ENCODE results near the gene NDUFV2.
"Not testable (repeated sequence)": the region's sequence is repeated elsewhere in the genome, so short reads cannot be mapped to it uniquely, and the experiment has no call there.

The NDUFV2 gene

DNA sequence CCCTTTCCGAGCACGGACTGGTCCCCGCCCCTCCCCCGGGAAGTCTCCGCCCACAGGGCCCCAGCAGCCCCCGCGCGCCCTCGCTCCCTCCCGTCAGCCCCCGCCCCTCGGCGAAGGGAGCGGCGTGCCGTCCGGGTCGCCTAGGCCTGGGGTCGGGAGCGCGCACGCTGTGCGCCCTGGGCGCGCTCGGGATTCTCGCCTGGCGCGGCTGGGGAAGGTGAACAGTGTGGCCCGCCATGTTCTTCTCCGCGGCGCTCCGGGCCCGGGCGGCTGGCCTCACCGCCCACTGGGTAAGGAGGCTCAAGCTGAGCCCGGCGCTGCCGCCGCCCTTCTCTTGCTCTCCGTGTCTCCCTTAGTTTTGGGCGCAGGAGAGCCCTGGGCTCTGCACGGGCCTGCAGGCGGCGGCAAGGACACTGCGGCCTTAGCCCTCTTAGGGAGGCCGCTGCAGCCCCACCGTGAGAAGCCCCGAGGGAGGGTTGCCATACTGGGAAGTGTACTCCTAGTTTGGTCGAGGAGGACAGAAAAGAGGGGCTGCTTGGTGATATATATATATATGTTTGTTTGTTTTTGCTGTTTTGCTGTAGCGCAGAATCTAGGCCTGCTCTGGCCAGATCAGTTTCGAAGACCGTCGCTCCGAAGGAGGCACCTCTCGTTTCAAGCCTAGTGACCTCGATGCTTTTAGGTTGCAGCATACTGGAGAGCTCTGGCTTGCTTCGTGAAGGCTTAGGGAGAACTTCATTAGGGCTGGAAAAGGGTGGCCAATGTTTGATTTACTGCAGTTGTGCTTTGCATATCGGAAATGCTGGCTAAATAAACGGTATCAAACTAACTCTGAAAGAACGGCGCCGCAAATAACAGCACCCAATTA is at the start of gene NDUFV2:
NDUFV2 (plus strand) TSS at position 192 of the 868 bp plus-strand sequence; CDS start at position 237, 45 bp downstream.
- DNase-seq (ENCODE audit: low read depth in 2 of 2, low spot score in 1 of 2) = peak; percentile 92 to 95

DNA sequence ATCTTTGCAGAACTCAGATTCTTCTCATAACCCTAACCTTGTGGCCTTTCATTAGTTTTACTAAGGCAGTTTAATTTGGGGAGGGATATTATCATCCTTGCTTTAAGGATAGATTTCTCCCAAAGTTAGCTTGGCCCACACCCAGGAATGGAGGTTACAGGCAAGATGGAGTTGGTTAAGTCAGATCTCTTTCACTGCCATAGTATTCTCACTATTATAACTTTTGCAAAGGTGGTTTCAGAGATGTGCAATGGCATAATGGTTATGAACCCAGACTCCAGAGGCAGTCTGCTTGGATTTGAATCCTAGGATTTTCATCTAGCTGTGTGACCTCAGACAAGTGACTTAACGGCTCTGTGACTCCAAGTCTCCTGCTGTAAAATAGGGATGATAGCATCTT is 48.7 kb upstream of the NDUFV2 start:
- no peak for DNase-seq (ENCODE audit: low read depth in 2 of 2, low spot score in 1 of 2)

DNA sequence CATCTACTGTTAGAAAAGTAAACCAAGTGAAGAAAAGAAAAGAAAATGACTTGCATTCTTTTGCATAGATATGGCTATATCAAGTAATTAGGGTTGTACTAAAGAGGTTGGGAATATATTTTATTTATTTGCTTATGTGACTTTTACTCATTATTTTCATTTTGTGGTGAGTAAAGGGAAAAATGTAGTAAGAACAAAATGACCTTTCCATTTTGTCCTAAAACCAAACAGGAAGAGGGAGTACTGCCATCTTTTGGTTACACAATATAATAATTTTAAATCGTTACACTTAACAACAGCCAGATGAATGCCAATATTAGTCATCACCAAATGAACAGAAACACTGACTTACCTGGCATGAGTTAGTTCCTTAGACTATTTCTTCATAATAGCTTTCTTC is 47.3 kb upstream of the NDUFV2 start:
- DNase-seq (ENCODE audit: low read depth in 2 of 2, low spot score in 1 of 2) = no peak

DNA sequence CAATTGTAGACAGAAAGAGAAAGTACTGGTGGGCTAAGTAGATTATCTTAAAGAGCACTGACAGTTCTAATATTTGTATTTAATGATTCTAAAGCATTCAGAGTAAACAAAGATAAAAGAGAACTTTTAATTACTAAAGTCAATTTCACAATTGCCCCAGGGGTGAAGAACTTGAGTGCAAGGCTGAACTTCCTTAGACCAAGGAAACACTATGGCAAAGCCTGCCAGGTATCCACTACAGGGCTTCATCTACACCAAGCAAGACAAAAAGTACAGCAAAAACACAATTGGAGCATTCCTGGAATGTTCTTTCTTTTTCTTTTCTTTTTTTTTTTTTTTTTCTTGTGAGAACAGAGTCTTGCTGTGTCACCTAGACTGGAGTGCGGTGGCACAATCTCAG is 46.9 kb upstream of the NDUFV2 start:
- no peak for DNase-seq (ENCODE audit: low read depth in 2 of 2, low spot score in 1 of 2)

DNA sequence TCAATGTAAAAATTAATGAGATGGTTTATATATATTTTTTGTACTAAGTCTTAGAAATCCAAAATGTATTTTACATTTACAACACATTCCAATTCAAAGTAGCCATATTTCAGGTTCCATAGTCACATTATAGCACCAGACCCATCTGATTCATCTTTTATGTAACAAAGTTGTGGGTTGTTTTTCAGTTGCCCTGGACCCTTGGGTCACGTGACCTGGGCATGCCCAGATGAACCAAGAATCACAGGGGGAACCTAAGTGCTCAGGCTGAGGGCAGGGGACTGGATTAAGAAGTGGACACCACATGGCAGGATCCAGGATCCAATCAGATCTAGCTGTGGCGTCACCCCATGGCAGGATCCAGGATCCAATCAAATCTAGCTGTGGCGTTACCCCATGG is 44.9 kb upstream of the NDUFV2 start:
- DNase-seq (ENCODE audit: low read depth in 2 of 2, low spot score in 1 of 2) = no peak

DNA sequence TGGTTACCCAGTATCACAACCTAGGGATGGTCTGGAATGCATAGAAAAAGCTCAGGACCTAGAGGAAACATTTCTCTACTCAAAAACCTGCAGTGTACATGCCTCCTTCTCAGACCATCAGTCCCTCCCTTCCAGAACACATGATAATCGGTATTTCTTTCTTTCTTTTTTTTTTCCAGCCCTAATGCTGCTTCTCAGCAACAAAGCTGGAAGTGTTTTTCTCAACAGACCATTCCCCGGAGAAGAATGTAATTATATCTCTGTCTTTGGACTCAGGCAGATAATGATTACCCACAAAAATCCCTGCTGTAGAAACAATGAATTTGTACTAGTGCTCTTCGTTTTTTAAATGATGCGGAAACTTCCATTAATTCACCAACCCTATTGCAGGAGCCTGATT is 44.1 kb upstream of the NDUFV2 start:
- DNase-seq (ENCODE audit: low read depth in 2 of 2, low spot score in 1 of 2) = no peak

DNA sequence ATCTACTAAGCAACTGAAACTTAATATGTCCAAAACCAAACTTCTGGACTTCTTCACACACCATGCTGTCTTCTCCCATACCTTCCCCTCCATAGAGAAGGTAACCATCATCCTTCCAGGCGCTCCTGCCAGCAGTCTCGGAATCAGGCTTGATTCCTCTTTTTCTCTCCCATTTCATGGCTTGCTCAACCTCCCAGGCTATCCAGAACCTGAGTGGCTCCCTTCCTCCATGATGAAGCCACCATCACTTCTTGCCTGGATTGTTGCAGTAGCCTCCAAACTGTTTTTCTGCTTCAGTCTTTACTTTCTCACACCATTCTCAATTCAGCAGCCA is 40.1 kb upstream of the NDUFV2 start:
- DNase-seq (ENCODE audit: low read depth in 2 of 2, low spot score in 1 of 2) = no peak

DNA sequence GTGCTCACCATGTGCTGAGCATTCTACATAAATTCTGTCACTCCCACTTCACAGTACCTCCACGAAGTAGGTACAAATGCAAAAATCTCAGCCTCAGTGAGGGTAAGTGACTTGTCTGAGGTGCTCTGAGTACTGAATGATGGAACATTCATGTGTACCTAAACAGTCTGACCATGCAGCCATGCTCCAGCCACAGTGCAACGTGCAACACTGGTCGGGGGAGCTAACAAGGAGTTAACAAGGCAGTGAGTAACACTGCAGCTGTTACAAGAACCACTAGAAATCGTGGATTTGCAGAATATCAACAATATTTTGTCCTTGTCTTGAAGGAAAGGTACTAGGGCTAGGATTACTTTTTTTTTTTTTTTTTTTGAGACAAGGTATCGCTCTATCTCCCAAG is 36.6 kb upstream of the NDUFV2 start:
- no peak for DNase-seq (ENCODE audit: low read depth in 2 of 2, low spot score in 1 of 2)

DNA sequence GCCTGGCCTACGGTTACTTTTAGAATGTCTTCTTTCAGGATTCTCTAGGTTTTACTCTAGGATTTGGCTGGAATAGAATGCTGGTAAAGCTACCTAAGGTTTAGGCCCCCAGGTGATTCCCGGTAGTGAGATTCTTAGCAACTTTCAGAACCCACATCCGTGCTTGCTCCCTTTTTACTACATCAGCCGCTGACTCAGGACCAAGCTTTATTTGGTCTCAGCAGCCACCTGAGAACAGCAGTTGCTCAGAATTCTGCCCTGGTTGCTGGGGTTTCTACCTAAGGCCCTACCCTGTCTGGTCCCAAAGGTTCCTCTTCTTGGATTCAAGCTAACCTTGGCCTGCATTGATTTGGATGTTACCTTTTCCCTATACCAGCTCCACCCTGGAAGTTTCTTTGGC is 36.1 kb upstream of the NDUFV2 start:
- DNase-seq (ENCODE audit: low read depth in 2 of 2, low spot score in 1 of 2) = no peak

DNA sequence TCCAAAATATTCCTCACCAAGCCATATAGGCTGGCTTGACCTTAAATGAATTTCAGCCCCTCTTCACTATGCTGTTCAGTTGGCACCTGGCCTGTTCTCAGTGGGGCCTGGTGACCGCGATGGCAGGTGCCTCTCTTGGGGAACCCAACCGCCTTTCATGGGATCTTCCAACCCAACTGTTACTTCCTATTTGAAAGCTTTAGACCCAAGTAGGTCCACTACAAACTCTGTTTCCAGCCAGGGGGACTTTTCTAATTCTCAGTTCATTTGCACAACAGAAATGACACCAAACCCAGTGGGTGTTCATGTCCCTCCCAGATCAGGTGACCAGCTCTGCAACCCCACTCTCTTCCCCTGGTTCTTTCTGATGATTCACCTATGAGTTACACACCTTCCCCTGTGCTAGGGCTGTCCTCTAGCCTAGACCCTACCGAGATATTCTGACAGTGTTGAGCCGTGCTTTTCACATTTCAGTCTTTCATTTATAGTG is 35.6 kb upstream of the NDUFV2 start:
- DNase-seq (ENCODE audit: low read depth in 2 of 2, low spot score in 1 of 2) = no peak

DNA sequence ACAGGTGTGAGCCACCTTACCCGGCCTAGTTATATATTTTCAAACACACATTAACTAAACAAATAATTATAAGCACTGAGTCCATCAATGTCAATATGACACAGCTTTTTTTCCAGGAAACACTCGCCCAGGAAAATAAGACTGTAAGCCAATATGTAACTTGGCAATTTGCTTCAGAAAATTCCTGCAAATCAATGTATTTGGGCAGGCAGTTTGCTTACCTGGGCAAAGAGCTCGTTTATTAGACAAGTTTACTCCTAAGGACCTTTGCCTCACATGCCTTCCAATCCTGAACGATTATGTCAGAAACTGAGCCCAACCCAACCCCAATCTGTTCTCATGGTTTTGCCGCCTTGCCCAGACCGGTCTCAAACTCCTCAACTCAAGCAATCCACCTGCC is 34.7 kb upstream of the NDUFV2 start:
- DNase-seq (ENCODE audit: low read depth in 2 of 2, low spot score in 1 of 2) = no peak

DNA sequence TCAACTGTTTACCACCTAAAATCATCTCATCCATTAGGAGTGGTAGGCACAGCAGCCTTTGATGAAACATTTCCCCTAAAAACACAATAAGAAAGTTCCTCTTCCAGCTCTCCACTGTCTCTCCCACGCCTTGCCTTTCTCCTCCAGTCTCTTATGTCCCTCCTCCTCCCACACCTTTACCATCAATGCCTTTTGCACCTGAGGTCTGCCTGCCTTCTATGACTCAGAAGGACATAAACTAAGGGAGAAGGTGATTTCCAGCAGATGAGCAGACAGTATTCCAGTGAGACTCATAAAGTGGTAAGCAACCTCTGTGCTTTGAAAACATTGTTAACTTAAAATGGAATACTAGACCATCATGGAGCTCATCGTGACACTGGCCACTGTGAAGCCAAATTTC is 34.2 kb upstream of the NDUFV2 start:
- DNase-seq (ENCODE audit: low read depth in 2 of 2, low spot score in 1 of 2) = no peak

DNA sequence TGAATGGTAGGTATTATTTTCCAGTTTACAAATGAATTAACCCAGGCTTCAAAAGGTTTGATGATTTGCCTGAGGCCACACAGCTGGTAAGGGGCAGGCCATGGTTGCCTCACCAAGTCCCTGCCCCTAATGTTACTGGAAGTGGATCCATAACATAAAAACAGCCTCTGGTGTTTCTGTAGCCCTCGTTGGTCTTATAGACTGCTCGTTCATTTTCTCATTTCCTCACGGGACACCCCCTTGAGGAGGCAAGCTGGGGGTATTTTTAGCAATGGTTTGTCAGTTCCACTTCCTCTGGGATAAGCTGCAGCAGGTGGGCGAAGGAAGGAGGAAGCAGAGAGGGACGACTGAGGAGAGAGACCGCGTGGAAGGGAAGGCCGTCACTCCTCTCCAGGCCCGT is 32.9 kb upstream of the NDUFV2 start:
- DNase-seq (ENCODE audit: low read depth in 2 of 2, low spot score in 1 of 2) = no peak

DNA sequence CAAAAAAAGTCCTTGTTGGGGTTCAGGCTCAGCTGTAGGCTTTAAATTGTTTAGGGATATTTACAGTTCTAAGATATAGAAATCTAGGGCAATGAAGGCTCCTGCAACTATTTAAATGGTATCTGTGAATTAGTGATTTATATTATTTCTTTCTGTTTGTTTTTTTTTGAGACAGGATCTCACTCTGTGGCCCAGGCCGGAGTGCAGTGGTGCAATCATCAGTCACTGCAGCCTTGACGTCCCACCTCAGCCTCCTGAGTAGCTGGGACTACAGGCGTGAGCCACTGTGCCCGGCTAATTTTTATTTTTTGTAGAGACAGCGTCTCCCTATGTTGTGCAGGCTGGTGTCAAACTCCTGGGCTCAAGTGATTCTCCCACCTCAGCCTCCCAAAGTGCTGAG is 32.3 kb upstream of the NDUFV2 start:
- DNase-seq (ENCODE audit: low read depth in 2 of 2, low spot score in 1 of 2) = no peak

DNA sequence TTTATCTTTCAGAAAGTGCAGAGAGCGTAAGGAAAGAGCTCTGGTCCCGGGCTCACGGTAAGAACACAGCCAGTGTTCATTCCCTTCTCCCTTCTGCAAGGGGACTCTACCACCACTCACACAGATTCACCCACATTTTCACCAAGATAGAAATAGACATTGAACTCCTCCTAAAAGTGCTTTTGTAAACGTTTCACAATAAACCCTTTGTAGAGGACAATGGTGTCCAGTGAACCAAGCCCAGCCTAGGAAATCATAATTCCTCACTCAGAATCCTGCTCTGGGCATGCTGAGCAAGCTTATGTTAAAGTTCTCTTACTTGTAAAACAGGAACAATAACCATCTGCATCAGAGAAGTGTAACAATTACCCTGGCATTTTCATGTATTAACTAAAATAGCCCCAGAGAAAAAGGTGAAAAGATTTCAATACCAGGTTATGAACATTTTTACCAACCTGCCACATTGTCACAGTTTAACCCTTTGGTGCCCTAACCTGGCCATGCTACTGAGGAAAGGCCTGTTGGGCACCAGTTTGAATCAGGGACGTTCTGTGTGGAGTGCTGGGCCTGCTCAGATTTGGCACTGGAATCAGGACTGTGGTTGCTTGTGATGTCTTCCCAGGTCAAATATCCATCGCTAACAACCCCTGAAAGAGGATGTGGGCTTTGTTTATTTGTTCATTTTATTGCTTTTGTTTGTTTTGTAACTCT is 22.5 kb upstream of the NDUFV2 start:
- no peak for DNase-seq (ENCODE audit: low read depth in 2 of 2, low spot score in 1 of 2)

DNA sequence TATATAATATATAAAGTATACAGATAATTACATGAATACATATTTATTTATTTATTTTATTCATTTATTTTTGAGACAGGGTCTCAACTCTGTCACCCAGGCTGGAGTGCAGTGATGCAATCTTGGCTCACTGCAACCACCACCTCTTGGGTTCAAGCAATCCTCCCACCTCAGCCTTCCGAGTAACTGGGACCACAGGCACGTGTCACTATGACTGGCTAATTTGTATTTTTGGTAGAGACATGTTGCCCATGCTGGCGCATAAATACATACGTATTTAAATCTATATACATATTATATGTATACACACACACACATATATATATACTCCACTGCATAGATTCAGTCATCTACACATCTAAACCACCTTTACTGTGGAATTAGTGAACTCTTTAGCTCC is 20.6 kb upstream of the NDUFV2 start:
- no peak for DNase-seq (ENCODE audit: low read depth in 2 of 2, low spot score in 1 of 2)

DNA sequence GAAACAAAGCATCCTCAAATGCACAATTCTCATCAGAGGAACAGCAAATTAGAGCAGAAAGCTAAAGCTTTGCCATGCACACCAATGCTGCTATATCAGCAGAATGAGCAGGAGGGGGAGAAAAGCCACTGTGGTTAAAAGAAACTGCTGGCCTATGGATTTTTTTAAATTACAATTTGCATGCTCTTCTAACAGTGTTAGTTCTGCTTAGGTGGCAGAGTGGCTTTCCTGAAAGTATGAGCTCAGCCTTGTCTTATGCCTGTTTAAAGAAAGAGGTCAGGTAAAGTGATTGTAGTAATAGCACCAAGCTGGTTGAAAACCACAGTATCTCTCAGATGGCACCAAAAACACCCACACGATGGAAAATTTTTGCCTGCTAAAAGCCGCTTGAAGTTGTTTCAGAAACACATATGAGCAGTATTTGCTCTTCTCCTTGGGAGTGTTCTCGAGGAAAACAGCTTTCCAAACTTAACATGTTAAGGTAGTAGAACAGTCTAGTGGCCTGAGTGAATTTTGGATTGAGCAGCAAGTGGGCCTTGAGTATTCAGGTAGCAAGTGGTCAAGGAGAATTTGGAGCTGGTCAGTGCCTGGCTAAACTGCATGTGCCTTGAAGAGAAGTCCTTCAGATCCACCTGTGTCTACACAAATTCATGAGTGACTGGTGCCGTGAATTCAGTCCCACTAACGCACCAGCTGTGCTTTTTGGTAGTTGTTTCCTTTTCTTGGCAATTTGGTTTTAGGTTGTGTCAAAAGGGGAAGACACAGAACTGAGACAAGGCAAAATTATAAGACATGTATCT is 19.6 kb upstream of the NDUFV2 start:
- DNase-seq (ENCODE audit: low read depth in 2 of 2, low spot score in 1 of 2) = no peak

DNA sequence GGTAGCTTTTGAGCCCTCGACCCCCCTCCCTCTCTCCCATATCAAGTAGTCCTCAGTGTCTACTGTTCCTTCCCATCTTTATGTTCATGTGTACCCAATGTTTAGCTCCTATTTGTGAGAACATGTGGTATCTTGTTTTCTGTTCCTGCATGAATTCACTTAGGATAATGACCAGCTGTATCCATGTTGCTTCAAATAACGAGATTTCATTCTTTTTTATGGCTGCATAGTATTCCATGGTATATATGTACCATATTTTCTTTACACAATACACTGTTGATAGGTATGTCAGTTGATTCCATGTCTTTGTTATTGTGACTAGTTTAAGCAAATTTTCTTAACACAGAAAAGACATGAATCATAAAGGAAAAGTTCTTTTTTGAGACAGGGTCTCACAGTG is 16.5 kb upstream of the NDUFV2 start:
- no peak for DNase-seq (ENCODE audit: low read depth in 2 of 2, low spot score in 1 of 2)

DNA sequence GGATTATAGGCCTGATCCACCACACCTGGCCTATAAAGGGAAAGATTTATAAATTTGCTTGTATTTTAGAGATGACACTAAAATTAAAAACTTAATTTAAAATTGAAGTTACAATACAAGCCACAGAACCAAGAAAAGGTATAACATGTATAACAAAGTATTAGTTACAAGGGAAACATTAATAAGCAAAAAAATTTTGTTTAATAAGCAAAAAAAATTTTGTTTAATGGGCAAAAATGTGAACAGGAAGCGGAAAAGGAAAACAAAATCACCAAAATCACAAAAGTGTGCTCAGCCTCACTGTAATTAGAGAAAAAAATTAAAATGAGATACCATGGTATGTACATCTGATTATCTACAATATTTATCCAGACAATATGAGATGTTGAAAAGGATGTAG is 15.9 kb upstream of the NDUFV2 start:
- no peak for DNase-seq (ENCODE audit: low read depth in 2 of 2, low spot score in 1 of 2)

DNA sequence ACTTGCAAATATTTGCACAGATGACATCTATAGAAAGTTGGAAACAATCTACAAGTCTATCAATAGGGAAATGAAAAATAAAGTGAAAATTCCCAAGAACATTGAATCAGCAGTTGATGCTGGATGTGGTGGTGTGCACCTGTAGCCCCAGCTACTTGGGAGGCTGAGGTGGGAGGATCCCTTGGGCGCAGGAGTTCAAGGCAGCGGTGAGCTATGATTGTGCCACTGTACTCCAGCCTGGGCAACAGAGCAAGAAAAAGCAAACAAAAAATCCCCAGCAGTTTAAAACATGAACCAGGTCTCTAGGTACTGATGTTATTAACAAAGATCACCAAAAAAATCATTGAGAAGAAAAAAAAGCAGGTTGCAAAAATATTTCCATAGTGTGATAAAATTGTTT is 15.4 kb upstream of the NDUFV2 start:
- no peak for DNase-seq (ENCODE audit: low read depth in 2 of 2, low spot score in 1 of 2)

DNA sequence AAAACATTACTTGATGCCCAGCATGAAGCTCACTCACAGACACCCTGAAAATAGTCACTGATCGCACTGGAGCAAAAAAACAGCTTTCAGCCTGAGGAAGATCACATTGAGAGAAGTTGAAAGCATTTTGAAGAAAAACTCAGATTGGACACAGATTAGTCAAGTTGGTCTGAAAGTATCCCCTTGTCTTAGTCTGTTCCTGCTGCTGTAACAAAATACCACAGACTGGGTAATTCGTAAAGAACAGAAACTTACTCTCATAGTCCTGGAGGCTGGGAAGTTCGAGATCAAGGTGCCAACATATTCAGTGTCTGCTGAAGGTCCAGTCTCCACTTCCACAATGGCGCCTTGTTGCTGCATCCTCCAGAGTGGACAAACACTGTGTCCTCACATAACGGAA is 14.2 kb upstream of the NDUFV2 start:
- no peak for DNase-seq (ENCODE audit: low read depth in 2 of 2, low spot score in 1 of 2)

DNA sequence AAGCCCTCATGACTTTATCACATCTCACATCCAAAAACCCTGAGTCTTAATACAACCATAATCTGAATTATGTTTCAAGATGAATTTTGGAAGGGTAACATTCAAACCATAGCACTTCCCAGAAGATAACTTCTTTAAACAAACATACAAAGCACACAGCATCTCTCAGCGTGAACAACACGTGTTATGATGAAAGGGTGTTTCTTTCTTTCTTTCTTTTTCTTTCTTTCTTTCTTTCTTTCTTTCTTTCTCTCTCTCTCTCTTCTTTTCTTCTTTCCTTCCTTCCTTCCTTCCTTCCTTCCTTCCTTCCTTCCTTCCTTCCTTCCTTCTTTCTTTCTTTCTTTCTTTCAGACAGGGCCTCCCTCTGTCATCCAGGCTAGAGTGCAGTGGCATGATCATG is 13.8 kb upstream of the NDUFV2 start:
- DNase-seq (ENCODE audit: low read depth in 2 of 2, low spot score in 1 of 2) = not testable (repeated sequence)

Data from stimulated activated CD8-positive, alpha-beta memory T cell treated with anti-CD3 and anti-CD28 coated beads, Interleukin-4, amount 100 ng/mL, for 4 hours (primary cell).